ENCODE data around the gene RIMKLB. TPM values are rescaled to one million over a fixed set of nuclear protein-coding genes. Genes with fewer than 3 reads are reported as not detected.
A peak's percentile ranks its signal among the peaks of the same experiment; 100 is the strongest.

Gene RIMKLB
- polyA plus RNA-seq, 1 donor (not counting 4 experiments of a cell fraction or from before 2014, with no cell fraction given) = 51.1 TPM

DNA sequence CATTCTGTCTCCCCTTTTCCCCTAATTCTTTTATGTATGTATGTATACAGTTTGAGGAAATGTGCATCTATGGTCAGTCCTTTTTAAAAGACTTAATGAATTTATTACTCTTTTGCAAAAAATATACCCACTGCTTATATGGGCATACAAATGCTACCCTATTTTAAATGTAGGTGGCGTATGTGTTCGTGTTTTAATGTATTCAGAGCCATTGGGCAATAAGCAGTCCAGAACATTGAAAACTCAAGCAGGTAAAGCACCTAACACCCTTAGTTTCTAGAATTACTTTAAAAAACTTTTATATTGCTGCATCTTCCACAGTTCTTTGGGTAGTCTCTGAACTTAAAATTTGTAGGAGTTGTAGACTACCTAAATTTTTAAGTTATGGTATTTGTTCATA lies 82.1 kb downstream of the RIMKLB start:
- H3K9me3 ChIP-seq (ENCODE audit: control insufficient read depth, low read depth, low read length) = no peaks in the 10 kb centered on the region
- dilution Hi-C loops (cut with MboI; ENCODE audit: extremely low pct_ligation_motif_present, low sequenced_read_pairs) = no loop called here
- peaks cover 1 to 3% of the 10 kb centered on the region in 2 experiments for H3K36me3 ChIP-seq (ENCODE audit: control insufficient read depth in 2 of 2, extremely low read depth in 1 of 2, insufficient read depth in 2 of 2, low read length in 2 of 2)
- no peaks in the 10 kb centered on the region for H3K9me1 ChIP-seq (ENCODE audit: control insufficient read depth, extremely low read depth, insufficient read depth, low read length)
- no peak overlapping the region for H3K27ac ChIP-seq (ENCODE audit: control insufficient read depth, insufficient read depth, low read length)
- TF ChIP-seq EZH2 (IDR thresholded peaks at IDR 0.05; ENCODE audit: low read length) = no peak
- TF ChIP-seq, protein P1, sequence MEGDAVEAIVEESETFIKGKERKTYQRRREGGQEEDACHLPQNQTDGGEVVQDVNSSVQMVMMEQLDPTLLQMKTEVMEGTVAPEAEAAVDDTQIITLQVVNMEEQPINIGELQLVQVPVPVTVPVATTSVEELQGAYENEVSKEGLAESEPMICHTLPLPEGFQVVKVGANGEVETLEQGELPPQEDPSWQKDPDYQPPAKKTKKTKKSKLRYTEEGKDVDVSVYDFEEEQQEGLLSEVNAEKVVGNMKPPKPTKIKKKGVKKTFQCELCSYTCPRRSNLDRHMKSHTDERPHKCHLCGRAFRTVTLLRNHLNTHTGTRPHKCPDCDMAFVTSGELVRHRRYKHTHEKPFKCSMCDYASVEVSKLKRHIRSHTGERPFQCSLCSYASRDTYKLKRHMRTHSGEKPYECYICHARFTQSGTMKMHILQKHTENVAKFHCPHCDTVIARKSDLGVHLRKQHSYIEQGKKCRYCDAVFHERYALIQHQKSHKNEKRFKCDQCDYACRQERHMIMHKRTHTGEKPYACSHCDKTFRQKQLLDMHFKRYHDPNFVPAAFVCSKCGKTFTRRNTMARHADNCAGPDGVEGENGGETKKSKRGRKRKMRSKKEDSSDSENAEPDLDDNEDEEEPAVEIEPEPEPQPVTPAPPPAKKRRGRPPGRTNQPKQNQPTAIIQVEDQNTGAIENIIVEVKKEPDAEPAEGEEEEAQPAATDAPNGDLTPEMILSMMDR (optimal IDR thresholded peaks at IDR 0.05 in 1 of 3, IDR thresholded peaks at IDR 0.05 in 1 of 3, conservative IDR thresholded peaks at IDR 0.05 in 1 of 3; ENCODE audit: extremely low read depth in 1 of 3, insufficient read depth in 2 of 3, low read length in 3 of 3) = no peak
- no peak for DNase-seq (ENCODE audit: low read depth, low spot score)
- H3K4me3 ChIP-seq (ENCODE audit: control insufficient read depth in 2 of 3, extremely low read depth in 1 of 3, insufficient read depth in 2 of 3, low read depth in 1 of 3, low read length in 3 of 3) = no peak overlapping the region
- H3K9ac ChIP-seq (ENCODE audit: control insufficient read depth, extremely low read depth, insufficient read depth, low read length) = no peak overlapping the region
- no peaks in the 10 kb centered on the region for H3K79me2 ChIP-seq (ENCODE audit: control insufficient read depth, insufficient read depth, low read length)
- no peak overlapping the region for H2AFZ ChIP-seq (ENCODE audit: control insufficient read depth, low read length)
- no peak overlapping the region for H3K4me2 ChIP-seq (ENCODE audit: control insufficient read depth, extremely low read depth, insufficient read depth, low read depth, low read length)
- H4K20me1 ChIP-seq (ENCODE audit: control insufficient read depth, extremely low read depth, insufficient read depth, low read length) = no peaks in the 10 kb centered on the region
- no peaks in the 10 kb centered on the region for H3K4me1 ChIP-seq (ENCODE audit: control insufficient read depth, extremely low read depth, insufficient read depth, low read length)
- H3K27me3 ChIP-seq (ENCODE audit: control insufficient read depth, extremely low read depth, insufficient read depth, low read length) = no peaks in the 10 kb centered on the region
- FAIRE-seq = no peak

DNA sequence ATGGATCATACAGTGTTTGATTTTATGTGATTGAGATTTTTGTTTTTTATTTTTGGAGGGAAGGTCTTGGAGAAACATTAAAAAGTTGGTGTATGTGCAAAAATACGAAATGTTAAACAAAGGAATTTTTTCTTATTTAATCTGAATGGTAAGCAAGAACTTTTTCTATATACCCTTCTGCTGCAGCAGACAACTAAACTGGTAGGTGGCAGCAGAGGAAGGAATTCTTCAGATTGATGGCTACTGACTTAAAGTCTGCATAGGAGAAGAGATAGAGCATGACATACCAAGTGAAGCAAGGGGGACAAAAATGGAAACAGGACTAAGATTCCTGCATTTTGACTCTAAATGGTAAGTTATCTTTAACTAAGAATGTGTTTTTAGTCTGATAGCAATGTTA lies 82.6 kb downstream of the RIMKLB start:
- FAIRE-seq = peak; percentile 26
- dilution Hi-C loops (cut with MboI; ENCODE audit: extremely low pct_ligation_motif_present, low sequenced_read_pairs) = no loop called here

More for the DNA sequence above, 82.6 kb downstream of the RIMKLB start:
- DNase-seq (ENCODE audit: low read depth, low spot score) = peak; percentile 21
- Histone ChIP-seq H3K27ac (ENCODE audit: control insufficient read depth, insufficient read depth, low read length) (no peak overlapping the region), H3K27me3 (ENCODE audit: control insufficient read depth, extremely low read depth, insufficient read depth, low read length) (no peaks in the 10 kb centered on the region), H3K9ac (ENCODE audit: control insufficient read depth, extremely low read depth, insufficient read depth, low read length) (no peak overlapping the region), H2AFZ (ENCODE audit: control insufficient read depth, low read length) (no peak overlapping the region), H3K4me2 (ENCODE audit: control insufficient read depth, extremely low read depth, insufficient read depth, low read depth, low read length) (no peak overlapping the region), H3K36me3 (ENCODE audit: control insufficient read depth in 2 of 2, extremely low read depth in 1 of 2, insufficient read depth in 2 of 2, low read length in 2 of 2) (peaks cover 1 to 3% of the 10 kb centered on the region in 2 experiments), H3K4me3 (ENCODE audit: control insufficient read depth in 2 of 3, extremely low read depth in 1 of 3, insufficient read depth in 2 of 3, low read depth in 1 of 3, low read length in 3 of 3) (no peak overlapping the region), H3K4me1 (ENCODE audit: control insufficient read depth, extremely low read depth, insufficient read depth, low read length) (no peaks in the 10 kb centered on the region), H3K79me2 (ENCODE audit: control insufficient read depth, insufficient read depth, low read length) (no peaks in the 10 kb centered on the region), H3K9me3 (ENCODE audit: control insufficient read depth, low read depth, low read length) (no peaks in the 10 kb centered on the region), H4K20me1 (ENCODE audit: control insufficient read depth, extremely low read depth, insufficient read depth, low read length) (no peaks in the 10 kb centered on the region), H3K9me1 (ENCODE audit: control insufficient read depth, extremely low read depth, insufficient read depth, low read length) (no peaks in the 10 kb centered on the region)
- TF ChIP-seq, protein P1 (optimal IDR thresholded peaks at IDR 0.05 in 1 of 3, IDR thresholded peaks at IDR 0.05 in 1 of 3, conservative IDR thresholded peaks at IDR 0.05 in 1 of 3; ENCODE audit: extremely low read depth in 1 of 3, insufficient read depth in 2 of 3, low read length in 3 of 3) = peak in 2 of 3 experiments; percentile 37 to 44
- no peak for TF ChIP-seq EZH2 (IDR thresholded peaks at IDR 0.05; ENCODE audit: low read length)
